ENCODE data around the gene SHISA9.

- TF ChIP-seq CTCF (IDR thresholded peaks at IDR 0.05) (no peak), POLR2AphosphoS5 (IDR thresholded peaks at IDR 0.05) (no peak)
These were observed 336.8 kb downstream of the SHISA9 start for GRCh38 chr16:13238182-13238581.

Data from prostate gland (tissue), 2 donors.